CD14-positive monocyte (primary cell): Measurements from ENCODE around the gene HOXC13. TPM values are rescaled to one million over a fixed set of nuclear protein-coding genes. Genes with fewer than 3 reads are reported as not detected.

Experiments used
- DNase-seq, 3 donors: peaks; one replicate each; pipeline ENCODE4 v3.0.0-alpha.2; 2011 to 2022
- H2AFZ ChIP-seq: 2 replicates; pipeline ENCODE4 v1.6.0; 2012; ENCODE audit warnings: mild to moderate bottlenecking, low read depth, low read length, inconsistent platforms; ENCODE audit not compliant: insufficient read depth, poor library complexity, severe bottlenecking
- H3K27ac ChIP-seq, 2 donors: 1 replicate in 1 of 2; 2 replicates in 1 of 2; pipeline ENCODE4 v1.5.1; 2012 to 2013; ENCODE audit warnings: low read length in 2 of 2, control low read depth in 1 of 2, inconsistent platforms in 1 of 2, low read depth in 1 of 2, mild to moderate bottlenecking in 1 of 2
- H3K27me3 ChIP-seq, 2 donors: one replicate each; pipeline versions ENCODE4 v1.6.0 to v1.6.1; 2011 to 2013; ENCODE audit warnings: low read length in 2 of 2; ENCODE audit not compliant: control insufficient read depth in 2 of 2, insufficient read depth in 2 of 2
- H3K36me3 ChIP-seq, 2 donors: replicated peaks in 1 of 2; 1 replicate in 1 of 2; 2 replicates in 1 of 2; pipeline versions ENCODE4 v1.5.1 to v1.6.1; 2012 to 2013; ENCODE audit warnings: low read length in 2 of 2, control low read depth in 1 of 2, inconsistent platforms in 1 of 2, mild to moderate bottlenecking in 1 of 2; ENCODE audit not compliant: insufficient read depth in 2 of 2, control insufficient read depth in 1 of 2
- H3K4me1 ChIP-seq, 2 donors: 1 replicate in 1 of 2; 2 replicates in 1 of 2; pipeline versions ENCODE4 v1.5.1 to v1.6.1; 2012 to 2013; ENCODE audit warnings: low read length in 2 of 2, control low read depth in 1 of 2, inconsistent platforms in 1 of 2, mild to moderate bottlenecking in 1 of 2, moderate library complexity in 1 of 2; ENCODE audit not compliant: insufficient read depth in 2 of 2, control insufficient read depth in 1 of 2
- H3K4me2 ChIP-seq: replicated peaks from 2 replicates; pipeline ENCODE3; 2012; ENCODE audit warnings: low read length, moderate library complexity, mild to moderate bottlenecking; ENCODE audit not compliant: poor library complexity, severe bottlenecking; ENCODE audit errors: extremely low read depth
- H3K4me3 ChIP-seq, 3 experiments: fragments of 200-600 bp in 1 of 3; sonication (generic) in 1 of 3; replicated peaks in 1 of 3; 1 replicate in 2 of 3; 2 replicates in 1 of 3; pipeline ENCODE4 v1.5.1; 2011 to 2013; ENCODE audit warnings: low read length in 3 of 3, mild to moderate bottlenecking in 3 of 3, control low read depth in 2 of 3, low read depth in 2 of 3, inconsistent platforms in 1 of 3, moderate library complexity in 1 of 3
- H3K79me2 ChIP-seq: 2 replicates; pipeline ENCODE4 v1.6.0; 2012; ENCODE audit warnings: mild to moderate bottlenecking, control low read depth, inconsistent platforms, low read length, moderate library complexity; ENCODE audit not compliant: insufficient read depth
- H3K9ac ChIP-seq: 2 replicates; pipeline ENCODE4 v1.6.0; 2017; ENCODE audit warnings: low read length, mild to moderate bottlenecking; ENCODE audit not compliant: insufficient read depth, poor library complexity, severe bottlenecking
- H3K9me3 ChIP-seq, 2 donors: replicated peaks in 1 of 2; 1 replicate in 1 of 2; 2 replicates in 1 of 2; pipeline versions ENCODE4 v1.5.1 to v1.6.1; 2012 to 2013; ENCODE audit warnings: low read length in 2 of 2, control low read depth in 1 of 2; ENCODE audit not compliant: control insufficient read depth in 1 of 2, insufficient read depth in 1 of 2
- H4K20me1 ChIP-seq: 2 replicates; pipeline ENCODE4 v1.6.0; 2012; ENCODE audit warnings: mild to moderate bottlenecking, low read length, control low read depth, moderate library complexity; ENCODE audit not compliant: insufficient read depth
- H3K27ac Mint-ChIP-seq, 7 donors: one replicate each; pipeline ENCODE4 v1.8.0; 2020; ENCODE audit warnings: mild to moderate bottlenecking in 7 of 7, mixed read lengths in 7 of 7, moderate library complexity in 6 of 7, inconsistent platforms in 2 of 7
- H3K27me3 Mint-ChIP-seq, 3 donors: one replicate each; pipeline ENCODE4 v1.8.0; 2021 to 2022; ENCODE audit warnings: low read depth in 3 of 3, mild to moderate bottlenecking in 3 of 3, mixed read lengths in 3 of 3, moderate library complexity in 3 of 3, inconsistent platforms in 1 of 3
- H3K36me3 Mint-ChIP-seq, 2 donors: one replicate each; pipeline ENCODE4 v1.8.0; 2020; ENCODE audit warnings: mixed read lengths in 2 of 2, inconsistent platforms in 1 of 2, mild to moderate bottlenecking in 1 of 2
- H3K4me1 Mint-ChIP-seq: one replicate; pipeline ENCODE4 v1.8.0; 2020; ENCODE audit warnings: mild to moderate bottlenecking, mixed read lengths
- H3K4me3 Mint-ChIP-seq, 2 donors: one replicate each; pipeline ENCODE4 v1.8.0; 2020; ENCODE audit warnings: mild to moderate bottlenecking in 2 of 2, mixed read lengths in 2 of 2, moderate library complexity in 1 of 2
- H3K9me3 Mint-ChIP-seq, 7 donors: one replicate each; pipeline ENCODE4 v1.8.0; 2020 to 2022; ENCODE audit warnings: mixed read lengths in 7 of 7, mild to moderate bottlenecking in 6 of 7, moderate library complexity in 6 of 7, inconsistent platforms in 2 of 7
- CTCF ChIP-seq: fragments of 200-600 bp; IDR thresholded peaks from one replicate; pipeline ENCODE4 v1.8.0; 2022; ENCODE audit warnings: antibody characterized with exemption, mild to moderate bottlenecking
- WGBS: methylation state at CpG from one replicate; pipeline ENCODE4 v1.1.5; 2013; ENCODE audit warnings: missing lambda C conversion rate; ENCODE audit not compliant: insufficient coverage; 5-methylcytosine and 5-hydroxymethylcytosine counted together
- intact Hi-C, 2 donors: fragments of 100-400 bp; cut with micrococcal nuclease; formaldehyde crosslinking; loops; one replicate each; pipeline versions ENCODE4 v1.15.0 to v1.15.1; 2023
- polyA plus RNA-seq, 3 donors: library from polyadenylated mRNA; depleted of rRNA in 1 of 3; unstranded in 2 of 3; stranded (reverse) in 1 of 3; fragments of 300-500 nt in 2 of 3; fragments of >200 nt in 1 of 3; fragmentation: Illumina TruSeq in 2 of 3; gene quantifications; 1 replicate in 2 of 3; 2 replicates in 1 of 3; pipeline ENCODE4 v1.2.3, GENCODE V29; 2012 to 2021

Gene HOXC13
- polyA plus RNA-seq, 3 donors, result not detected

GRCh38 chr12:53954694-53955035 lies 16.0 kb downstream of the HOXC13 start, which contains the start of gene HOXC12:
Gene HOXC12, plus strand, starts transcription at chr12:53954903. Its CDS starts 27 bp downstream, at chr12:53954930.
- intact Hi-C loops, result loop anchor here in 1 of 2 donors (5.0 kb wide), 1 partner anchor 43 kb away; no protein-coding TSS in a partner anchor
- no peaks in the 10 kb centered on the region for H4K20me1 ChIP-seq
- DNase-seq, result no peak
- H3K36me3 Mint-ChIP-seq, result peaks cover 2 to 13% of the 10 kb centered on the region in 2 donors
- H3K4me1 ChIP-seq, result no peaks in the 10 kb centered on the region
- no peak within 1 kb of the TSS for H2AFZ ChIP-seq
- no peaks in the 10 kb centered on the region for H3K79me2 ChIP-seq
- no peak within 1 kb of the TSS for H3K27ac ChIP-seq
- H3K4me3 ChIP-seq, result no peak within 1 kb of the TSS
- H3K4me2 ChIP-seq, result no peak within 1 kb of the TSS
- H3K27ac Mint-ChIP-seq, result no peak within 1 kb of the TSS
- 6% methylated on average over 13 of the region's 20 CpGs for WGBS
- H3K9me3 Mint-ChIP-seq, result peaks cover 0 to 56% (median 29%) of the 10 kb centered on the region in 7 donors
- no peak within 1 kb of the TSS for H3K9ac ChIP-seq
- H3K4me3 Mint-ChIP-seq, result peak within 1 kb of the TSS; percentile 24 to 87
- peaks cover 4 to 85% of the 10 kb centered on the region in 2 donors for H3K9me3 ChIP-seq
- TF ChIP-seq CTCF, result no peak
- peaks cover 95 to 99% (median 95%) of the 10 kb centered on the region in 3 donors for H3K27me3 Mint-ChIP-seq
- H3K36me3 ChIP-seq, result no peaks in the 10 kb centered on the region
- H3K27me3 ChIP-seq, result peaks cover 92 to 99% of the 10 kb centered on the region in 2 donors
- peaks cover 8% of the 10 kb centered on the region for H3K4me1 Mint-ChIP-seq

DNA sequence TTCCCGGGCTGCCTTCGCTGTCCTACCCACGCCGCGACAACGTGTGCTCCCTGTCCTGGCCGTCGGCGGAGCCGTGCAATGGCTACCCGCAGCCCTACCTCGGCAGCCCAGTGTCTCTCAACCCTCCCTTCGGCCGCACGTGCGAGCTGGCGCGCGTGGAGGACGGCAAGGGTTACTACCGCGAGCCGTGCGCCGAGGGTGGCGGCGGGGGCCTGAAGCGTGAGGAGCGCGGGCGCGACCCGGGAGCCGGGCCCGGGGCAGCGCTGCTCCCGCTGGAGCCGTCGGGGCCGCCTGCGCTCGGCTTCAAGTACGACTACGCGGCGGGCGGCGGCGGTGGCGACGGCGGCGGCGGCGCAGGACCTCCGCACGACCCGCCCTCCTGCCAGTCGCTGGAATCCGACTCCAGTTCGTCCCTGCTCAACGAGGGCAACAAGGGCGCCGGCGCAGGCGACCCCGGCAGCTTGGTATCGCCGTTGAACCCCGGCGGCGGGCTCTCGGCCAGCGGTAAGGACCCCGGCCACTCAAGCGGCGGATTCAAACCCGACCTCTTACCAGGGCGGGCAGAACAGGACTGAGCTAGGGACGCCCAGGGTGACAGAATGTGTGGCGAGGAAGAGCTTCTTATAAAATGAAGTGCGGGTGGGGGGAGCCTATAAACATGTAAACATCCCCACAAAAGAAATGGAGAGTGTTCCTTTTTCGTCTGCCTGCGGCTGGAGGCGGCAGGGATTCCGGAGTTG lies 16.6 kb downstream of the HOXC13 start:
- Mint-ChIP-seq H3K9me3 (peaks cover 2 to 55% (median 33%) of the 10 kb centered on the region in 7 donors), H3K27me3 (peaks cover 95 to 99% (median 95%) of the 10 kb centered on the region in 3 donors), H3K4me1 (peaks cover 10% of the 10 kb centered on the region), H3K4me3 (peak overlapping the region; percentile 24 to 62), H3K27ac (no peak overlapping the region), H3K36me3 (peaks cover 2 to 17% of the 10 kb centered on the region in 2 donors)
- no peak overlapping the region for H3K4me2 ChIP-seq
- no peak overlapping the region for H2AFZ ChIP-seq
- H3K4me3 ChIP-seq, result no peak overlapping the region
- H3K4me1 ChIP-seq, result no peaks in the 10 kb centered on the region
- 3% methylated on average over 79 of the region's 86 CpGs for WGBS
- DNase-seq, result no peak
- intact Hi-C loops, result no loop called here
- no peaks in the 10 kb centered on the region for H3K79me2 ChIP-seq
- no peak for TF ChIP-seq CTCF
- no peaks in the 10 kb centered on the region for H3K36me3 ChIP-seq
- H3K27me3 ChIP-seq, result peaks cover 93 to 99% of the 10 kb centered on the region in 2 donors
- H4K20me1 ChIP-seq, result no peaks in the 10 kb centered on the region
- H3K9me3 ChIP-seq, result peaks cover 7 to 85% of the 10 kb centered on the region in 2 donors
- no peak overlapping the region for H3K9ac ChIP-seq
- no peak overlapping the region for H3K27ac ChIP-seq
